Choroid plexus epithelial cell (primary cell): ENCODE data around the gene PIR.

Experiments
- DNase-seq: peaks from one replicate; pipeline ENCODE4 v3.0.0-alpha.2; 2010; ENCODE audit warnings: low read depth
- H3K4me3 ChIP-seq: 2 replicates; pipeline ENCODE4 v1.5.1; 2011; ENCODE audit warnings: low read depth, mild to moderate bottlenecking, control low read depth, low read length, moderate library complexity
- TF ChIP-seq, protein P1 (sequence below): conservative IDR thresholded peaks from 2 replicates; pipeline ENCODE4 v1.5.1; 2011; ENCODE audit warnings: low read depth, mild to moderate bottlenecking, control low read depth, inconsistent platforms, low read length, moderate library complexity

The PIR gene

GRCh38 chrX:15522464-15522863 is 29.3 kb upstream of the PIR start:
- DNase-seq: no peak
- TF ChIP-seq, protein P1, sequence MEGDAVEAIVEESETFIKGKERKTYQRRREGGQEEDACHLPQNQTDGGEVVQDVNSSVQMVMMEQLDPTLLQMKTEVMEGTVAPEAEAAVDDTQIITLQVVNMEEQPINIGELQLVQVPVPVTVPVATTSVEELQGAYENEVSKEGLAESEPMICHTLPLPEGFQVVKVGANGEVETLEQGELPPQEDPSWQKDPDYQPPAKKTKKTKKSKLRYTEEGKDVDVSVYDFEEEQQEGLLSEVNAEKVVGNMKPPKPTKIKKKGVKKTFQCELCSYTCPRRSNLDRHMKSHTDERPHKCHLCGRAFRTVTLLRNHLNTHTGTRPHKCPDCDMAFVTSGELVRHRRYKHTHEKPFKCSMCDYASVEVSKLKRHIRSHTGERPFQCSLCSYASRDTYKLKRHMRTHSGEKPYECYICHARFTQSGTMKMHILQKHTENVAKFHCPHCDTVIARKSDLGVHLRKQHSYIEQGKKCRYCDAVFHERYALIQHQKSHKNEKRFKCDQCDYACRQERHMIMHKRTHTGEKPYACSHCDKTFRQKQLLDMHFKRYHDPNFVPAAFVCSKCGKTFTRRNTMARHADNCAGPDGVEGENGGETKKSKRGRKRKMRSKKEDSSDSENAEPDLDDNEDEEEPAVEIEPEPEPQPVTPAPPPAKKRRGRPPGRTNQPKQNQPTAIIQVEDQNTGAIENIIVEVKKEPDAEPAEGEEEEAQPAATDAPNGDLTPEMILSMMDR: no peak
- H3K4me3 ChIP-seq: no peak overlapping the region

DNA sequence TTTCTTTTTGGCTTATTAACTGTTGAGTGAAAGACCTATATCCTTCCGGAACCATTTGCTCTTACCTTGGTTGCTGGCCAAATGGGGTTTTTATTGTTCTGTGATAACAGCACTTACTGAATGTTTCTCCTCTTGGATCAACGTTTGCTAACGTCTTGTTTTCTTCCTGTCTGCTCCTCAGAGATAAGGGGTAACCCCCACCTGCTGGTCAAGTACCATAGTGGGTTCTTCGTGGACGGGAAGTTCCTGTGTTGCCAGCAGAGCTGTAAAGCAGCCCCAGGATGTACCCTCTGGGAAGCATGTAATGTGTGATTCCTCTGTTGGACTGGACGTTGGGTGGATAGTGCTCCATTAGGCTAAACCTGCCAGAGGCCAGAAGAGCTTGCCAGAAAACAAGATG is 22.8 kb upstream of the PIR start:
- no peak for DNase-seq
- TF ChIP-seq, protein P1: no peak
- H3K4me3 ChIP-seq: no peak overlapping the region

- no peak for DNase-seq
- no peak overlapping the region for H3K4me3 ChIP-seq
- TF ChIP-seq, protein P1: no peak
Measured at GRCh38 chrX:15514279-15514678, 21.1 kb upstream of the PIR start.

GRCh38 chrX:15512401-15512965 is 19.4 kb upstream of the PIR start:
- DNase-seq: peak; percentile 15
- H3K4me3 ChIP-seq: no peak overlapping the region
- TF ChIP-seq, protein P1: no peak

DNA sequence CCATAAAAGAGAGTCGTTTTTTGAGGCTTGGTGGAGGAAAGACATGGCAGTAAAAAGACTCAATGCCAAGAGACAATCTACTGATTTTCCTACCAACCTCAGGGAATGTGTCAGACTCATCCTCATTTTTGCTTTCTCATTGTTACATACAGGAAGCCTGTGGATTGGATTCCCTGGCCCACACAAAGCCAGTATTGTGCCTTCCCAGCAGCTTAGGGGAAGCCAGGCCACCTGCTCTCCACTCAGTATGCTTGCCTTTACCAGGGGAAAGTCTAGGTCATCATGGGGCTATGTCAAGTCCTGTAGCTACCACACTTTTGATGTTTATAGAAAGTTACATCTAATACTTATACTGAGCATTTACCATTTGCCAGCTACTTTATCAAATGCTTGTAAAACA is 18.4 kb upstream of the PIR start:
- H3K4me3 ChIP-seq: no peak overlapping the region
- DNase-seq: no peak
- TF ChIP-seq, protein P1: no peak

GRCh38 chrX:15509845-15510244 is 16.7 kb upstream of the PIR start:
- no peak overlapping the region for H3K4me3 ChIP-seq
- DNase-seq: no peak
- TF ChIP-seq, protein P1: no peak

GRCh38 chrX:15507005-15507404 is 13.9 kb upstream of the PIR start:
- TF ChIP-seq, protein P1: no peak
- DNase-seq: no peak
- no peak overlapping the region for H3K4me3 ChIP-seq
